GM23338 (cell line): ENCODE results near the gene HTR4.

Experiments
- EZH2 ChIP-seq: fragments of 200-600 bp; sonication (generic); IDR thresholded peaks from one replicate; pipeline ENCODE4 v1.8.0; 2017; ENCODE audit warnings: antibody characterized with exemption, mild to moderate bottlenecking, low read depth; ENCODE audit not compliant: unreplicated experiment
- EZH2phosphoT487 ChIP-seq: fragments of 200-600 bp; sonication (generic); IDR thresholded peaks from one replicate; pipeline ENCODE4 v1.8.1; 2018; ENCODE audit warnings: antibody characterized with exemption; ENCODE audit not compliant: unreplicated experiment
- JUNB ChIP-seq: IDR thresholded peaks from one replicate; pipeline ENCODE4 v1.6.1; 2016; ENCODE audit warnings: antibody characterized with exemption; ENCODE audit not compliant: unreplicated experiment
- POLR2AphosphoS5 ChIP-seq: IDR thresholded peaks from 2 replicates; pipeline ENCODE4 v1.6.1; 2016; ENCODE audit warnings: antibody characterized with exemption, low read depth
- TF ChIP-seq, protein P1 (sequence below): IDR thresholded peaks from one replicate; pipeline ENCODE4 v1.6.1; 2018; ENCODE audit warnings: antibody characterized with exemption; ENCODE audit not compliant: unreplicated experiment
- TF ChIP-seq, protein P2 (sequence below), 2 experiments: fragments of 200-600 bp in 1 of 2; sonication (generic) in 1 of 2; conservative IDR thresholded peaks; 2 replicates each; pipeline versions ENCODE4 v1.5.1 to v1.6.1; 2016 to 2017; ENCODE audit warnings: antibody characterized with exemption in 2 of 2, low read depth in 2 of 2, mild to moderate bottlenecking in 2 of 2, moderate library complexity in 1 of 2

DNA sequence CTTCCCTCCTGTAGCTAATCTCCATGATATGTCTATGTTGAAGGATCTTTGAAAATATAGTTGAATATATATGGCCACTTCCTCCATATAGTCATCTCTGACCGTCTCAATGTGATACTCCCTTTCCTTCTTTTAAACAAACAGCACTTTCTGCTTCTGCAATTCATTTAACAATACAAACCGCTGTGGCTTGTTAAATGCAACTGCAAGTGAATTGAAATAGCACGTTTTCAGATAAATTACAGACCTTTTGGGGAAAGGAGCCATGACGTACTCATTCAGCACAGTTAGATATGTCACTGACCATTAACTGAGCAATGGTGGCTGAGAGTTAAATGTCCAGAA is 188.1 kb downstream of the HTR4 start:
- TF ChIP-seq, protein P1, sequence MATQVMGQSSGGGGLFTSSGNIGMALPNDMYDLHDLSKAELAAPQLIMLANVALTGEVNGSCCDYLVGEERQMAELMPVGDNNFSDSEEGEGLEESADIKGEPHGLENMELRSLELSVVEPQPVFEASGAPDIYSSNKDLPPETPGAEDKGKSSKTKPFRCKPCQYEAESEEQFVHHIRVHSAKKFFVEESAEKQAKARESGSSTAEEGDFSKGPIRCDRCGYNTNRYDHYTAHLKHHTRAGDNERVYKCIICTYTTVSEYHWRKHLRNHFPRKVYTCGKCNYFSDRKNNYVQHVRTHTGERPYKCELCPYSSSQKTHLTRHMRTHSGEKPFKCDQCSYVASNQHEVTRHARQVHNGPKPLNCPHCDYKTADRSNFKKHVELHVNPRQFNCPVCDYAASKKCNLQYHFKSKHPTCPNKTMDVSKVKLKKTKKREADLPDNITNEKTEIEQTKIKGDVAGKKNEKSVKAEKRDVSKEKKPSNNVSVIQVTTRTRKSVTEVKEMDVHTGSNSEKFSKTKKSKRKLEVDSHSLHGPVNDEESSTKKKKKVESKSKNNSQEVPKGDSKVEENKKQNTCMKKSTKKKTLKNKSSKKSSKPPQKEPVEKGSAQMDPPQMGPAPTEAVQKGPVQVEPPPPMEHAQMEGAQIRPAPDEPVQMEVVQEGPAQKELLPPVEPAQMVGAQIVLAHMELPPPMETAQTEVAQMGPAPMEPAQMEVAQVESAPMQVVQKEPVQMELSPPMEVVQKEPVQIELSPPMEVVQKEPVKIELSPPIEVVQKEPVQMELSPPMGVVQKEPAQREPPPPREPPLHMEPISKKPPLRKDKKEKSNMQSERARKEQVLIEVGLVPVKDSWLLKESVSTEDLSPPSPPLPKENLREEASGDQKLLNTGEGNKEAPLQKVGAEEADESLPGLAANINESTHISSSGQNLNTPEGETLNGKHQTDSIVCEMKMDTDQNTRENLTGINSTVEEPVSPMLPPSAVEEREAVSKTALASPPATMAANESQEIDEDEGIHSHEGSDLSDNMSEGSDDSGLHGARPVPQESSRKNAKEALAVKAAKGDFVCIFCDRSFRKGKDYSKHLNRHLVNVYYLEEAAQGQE = no peak
- TF ChIP-seq, protein P2, sequence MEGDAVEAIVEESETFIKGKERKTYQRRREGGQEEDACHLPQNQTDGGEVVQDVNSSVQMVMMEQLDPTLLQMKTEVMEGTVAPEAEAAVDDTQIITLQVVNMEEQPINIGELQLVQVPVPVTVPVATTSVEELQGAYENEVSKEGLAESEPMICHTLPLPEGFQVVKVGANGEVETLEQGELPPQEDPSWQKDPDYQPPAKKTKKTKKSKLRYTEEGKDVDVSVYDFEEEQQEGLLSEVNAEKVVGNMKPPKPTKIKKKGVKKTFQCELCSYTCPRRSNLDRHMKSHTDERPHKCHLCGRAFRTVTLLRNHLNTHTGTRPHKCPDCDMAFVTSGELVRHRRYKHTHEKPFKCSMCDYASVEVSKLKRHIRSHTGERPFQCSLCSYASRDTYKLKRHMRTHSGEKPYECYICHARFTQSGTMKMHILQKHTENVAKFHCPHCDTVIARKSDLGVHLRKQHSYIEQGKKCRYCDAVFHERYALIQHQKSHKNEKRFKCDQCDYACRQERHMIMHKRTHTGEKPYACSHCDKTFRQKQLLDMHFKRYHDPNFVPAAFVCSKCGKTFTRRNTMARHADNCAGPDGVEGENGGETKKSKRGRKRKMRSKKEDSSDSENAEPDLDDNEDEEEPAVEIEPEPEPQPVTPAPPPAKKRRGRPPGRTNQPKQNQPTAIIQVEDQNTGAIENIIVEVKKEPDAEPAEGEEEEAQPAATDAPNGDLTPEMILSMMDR (conservative IDR thresholded peaks at IDR 0.05; ENCODE audit: low read depth in 2 of 2) = no peak
- no peak for TF ChIP-seq JUNB
- TF ChIP-seq EZH2 = no peak
- TF ChIP-seq EZH2phosphoT487 = no peak
- no peak for TF ChIP-seq POLR2AphosphoS5
